ENCODE results near the gene TCAP.

DNA sequence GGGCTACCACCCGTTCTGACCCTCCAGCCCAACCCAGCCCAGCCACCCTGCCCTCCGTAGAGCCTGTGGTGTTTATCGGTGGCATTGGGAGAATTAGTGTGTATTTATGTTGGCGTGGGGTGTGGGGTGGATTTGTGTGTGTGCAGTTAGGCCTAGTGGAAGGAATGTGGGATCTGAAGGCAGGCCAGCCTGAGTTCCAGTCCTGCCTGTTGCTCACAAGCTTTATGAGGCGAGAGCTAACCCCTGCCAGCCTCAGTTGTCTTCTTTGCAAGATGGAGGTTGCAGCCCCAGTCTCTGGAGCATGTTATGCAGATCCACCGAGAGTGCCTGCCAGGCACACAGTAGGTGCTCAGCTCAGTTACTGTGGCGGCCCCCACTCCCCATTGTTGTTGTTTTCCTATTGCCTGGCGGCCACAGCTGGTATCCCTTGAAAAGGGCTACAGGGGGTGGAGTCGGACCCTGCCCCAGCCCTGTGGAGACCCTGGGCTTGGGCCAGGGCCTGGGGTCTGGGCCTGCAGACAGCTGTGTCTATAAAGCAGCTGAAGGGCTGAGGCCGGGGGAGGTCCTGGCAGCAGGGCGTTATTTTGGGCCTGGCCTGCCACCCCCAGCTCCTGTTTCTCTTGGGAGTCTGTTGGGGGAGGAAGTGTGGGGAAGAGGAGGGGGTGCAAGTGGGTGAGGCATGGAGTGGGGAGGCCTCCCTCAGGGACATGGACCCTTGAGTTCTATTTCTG, 39.8 kb downstream of the TCAP start:
- TF ChIP-seq, protein P1, sequence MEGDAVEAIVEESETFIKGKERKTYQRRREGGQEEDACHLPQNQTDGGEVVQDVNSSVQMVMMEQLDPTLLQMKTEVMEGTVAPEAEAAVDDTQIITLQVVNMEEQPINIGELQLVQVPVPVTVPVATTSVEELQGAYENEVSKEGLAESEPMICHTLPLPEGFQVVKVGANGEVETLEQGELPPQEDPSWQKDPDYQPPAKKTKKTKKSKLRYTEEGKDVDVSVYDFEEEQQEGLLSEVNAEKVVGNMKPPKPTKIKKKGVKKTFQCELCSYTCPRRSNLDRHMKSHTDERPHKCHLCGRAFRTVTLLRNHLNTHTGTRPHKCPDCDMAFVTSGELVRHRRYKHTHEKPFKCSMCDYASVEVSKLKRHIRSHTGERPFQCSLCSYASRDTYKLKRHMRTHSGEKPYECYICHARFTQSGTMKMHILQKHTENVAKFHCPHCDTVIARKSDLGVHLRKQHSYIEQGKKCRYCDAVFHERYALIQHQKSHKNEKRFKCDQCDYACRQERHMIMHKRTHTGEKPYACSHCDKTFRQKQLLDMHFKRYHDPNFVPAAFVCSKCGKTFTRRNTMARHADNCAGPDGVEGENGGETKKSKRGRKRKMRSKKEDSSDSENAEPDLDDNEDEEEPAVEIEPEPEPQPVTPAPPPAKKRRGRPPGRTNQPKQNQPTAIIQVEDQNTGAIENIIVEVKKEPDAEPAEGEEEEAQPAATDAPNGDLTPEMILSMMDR (IDR thresholded peaks at IDR 0.05 in 2 of 3, conservative IDR thresholded peaks at IDR 0.05 in 1 of 3; ENCODE audit: control insufficient read depth in 2 of 3, extremely low read depth in 1 of 3, insufficient read depth in 1 of 3, low read depth in 3 of 3, low read length in 3 of 3) = no peak
- TF ChIP-seq SMAD5 (IDR thresholded peaks at IDR 0.05; ENCODE audit: low read depth) (no peak), ZSCAN29 (IDR thresholded peaks at IDR 0.05) (no peak), NRF1 (conservative IDR thresholded peaks at IDR 0.05; ENCODE audit: low read depth, low read length) (no peak), CHD2 (IDR thresholded peaks at IDR 0.05; ENCODE audit: borderline replicate concordance, low read depth, low read length) (no peak), PAX5 (IDR thresholded peaks at IDR 0.05; ENCODE audit: borderline replicate concordance, low read depth, low read length) (no peak), POLR2AphosphoS5 (IDR thresholded peaks at IDR 0.05; ENCODE audit: low read length) (no peak), EZH2 (IDR thresholded peaks at IDR 0.05; ENCODE audit: borderline replicate concordance, control insufficient read depth, low read depth, low read length) (no peak), NR2C2 (IDR thresholded peaks at IDR 0.05; ENCODE audit: borderline replicate concordance, control insufficient read depth, insufficient read length, low read depth) (no peak)
- TF ChIP-seq, protein P2, sequence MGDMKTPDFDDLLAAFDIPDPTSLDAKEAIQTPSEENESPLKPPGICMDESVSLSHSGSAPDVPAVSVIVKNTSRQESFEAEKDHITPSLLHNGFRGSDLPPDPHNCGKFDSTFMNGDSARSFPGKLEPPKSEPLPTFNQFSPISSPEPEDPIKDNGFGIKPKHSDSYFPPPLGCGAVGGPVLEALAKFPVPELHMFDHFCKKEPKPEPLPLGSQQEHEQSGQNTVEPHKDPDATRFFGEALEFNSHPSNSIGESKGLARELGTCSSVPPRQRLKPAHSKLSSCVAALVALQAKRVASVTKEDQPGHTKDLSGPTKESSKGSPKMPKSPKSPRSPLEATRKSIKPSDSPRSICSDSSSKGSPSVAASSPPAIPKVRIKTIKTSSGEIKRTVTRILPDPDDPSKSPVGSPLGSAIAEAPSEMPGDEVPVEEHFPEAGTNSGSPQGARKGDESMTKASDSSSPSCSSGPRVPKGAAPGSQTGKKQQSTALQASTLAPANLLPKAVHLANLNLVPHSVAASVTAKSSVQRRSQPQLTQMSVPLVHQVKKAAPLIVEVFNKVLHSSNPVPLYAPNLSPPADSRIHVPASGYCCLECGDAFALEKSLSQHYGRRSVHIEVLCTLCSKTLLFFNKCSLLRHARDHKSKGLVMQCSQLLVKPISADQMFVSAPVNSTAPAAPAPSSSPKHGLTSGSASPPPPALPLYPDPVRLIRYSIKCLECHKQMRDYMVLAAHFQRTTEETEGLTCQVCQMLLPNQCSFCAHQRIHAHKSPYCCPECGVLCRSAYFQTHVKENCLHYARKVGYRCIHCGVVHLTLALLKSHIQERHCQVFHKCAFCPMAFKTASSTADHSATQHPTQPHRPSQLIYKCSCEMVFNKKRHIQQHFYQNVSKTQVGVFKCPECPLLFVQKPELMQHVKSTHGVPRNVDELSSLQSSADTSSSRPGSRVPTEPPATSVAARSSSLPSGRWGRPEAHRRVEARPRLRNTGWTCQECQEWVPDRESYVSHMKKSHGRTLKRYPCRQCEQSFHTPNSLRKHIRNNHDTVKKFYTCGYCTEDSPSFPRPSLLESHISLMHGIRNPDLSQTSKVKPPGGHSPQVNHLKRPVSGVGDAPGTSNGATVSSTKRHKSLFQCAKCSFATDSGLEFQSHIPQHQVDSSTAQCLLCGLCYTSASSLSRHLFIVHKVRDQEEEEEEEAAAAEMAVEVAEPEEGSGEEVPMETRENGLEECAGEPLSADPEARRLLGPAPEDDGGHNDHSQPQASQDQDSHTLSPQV (IDR thresholded peaks at IDR 0.05) = no peak
